K562 (cell line): Measurements from ENCODE around the gene KLF1. TPM values are rescaled to one million over a fixed set of nuclear protein-coding genes. Genes with fewer than 3 reads are reported as not detected.

Experiments
- ADNP ChIP-seq: fragments of 200-800 bp; sonication (Bioruptor generic); IDR thresholded peaks from 2 replicates; pipeline ENCODE4 v1.6.1; 2016; ENCODE audit warnings: missing genetic modification characterization, missing compliant biosample characterization
- ASH1L ChIP-seq: fragments of 450-650 bp; IDR thresholded peaks from 2 replicates; pipeline ENCODE4 v1.6.1; 2018; ENCODE audit warnings: borderline replicate concordance, mild to moderate bottlenecking, low read depth; ENCODE audit not compliant: partially characterized antibody
- MEIS2 ChIP-seq: fragments of 450-650 bp; IDR thresholded peaks from 2 replicates; pipeline ENCODE4 v1.6.1; 2014; ENCODE audit warnings: mild to moderate bottlenecking; ENCODE audit not compliant: partially characterized antibody
- MYC ChIP-seq, 2 experiments: fragments of 250-450 bp in 1 of 2; sonication (Bioruptor Pico) in 1 of 2; IDR thresholded peaks; 2 replicates each; pipeline versions ENCODE4 v1.5.1 to v1.6.1; 2012 to 2021; ENCODE audit warnings: low read depth in 2 of 2, borderline replicate concordance in 1 of 2, improper control_type of control experiment in 1 of 2, low read length in 1 of 2, mild to moderate bottlenecking in 1 of 2, moderate library complexity in 1 of 2
- MYNN ChIP-seq, 2 experiments: sonication (generic); formaldehyde crosslinking in 1 of 2; IDR thresholded peaks; 2 replicates each; pipeline versions ENCODE4 v1.5.0 to v1.6.1; 2016 to 2020; ENCODE audit warnings: antibody characterized with exemption in 1 of 2, missing genetic modification reagents in 1 of 2
- SMAD1 ChIP-seq: fragments of 150-350 bp; IDR thresholded peaks from 2 replicates; pipeline ENCODE4 v1.6.1; 2014; ENCODE audit warnings: low read length, low read depth; ENCODE audit not compliant: partially characterized antibody
- SP1 ChIP-seq: sonication (generic); formaldehyde crosslinking; IDR thresholded peaks from 2 replicates; pipeline ENCODE4 v1.8.1; 2022; ENCODE audit warnings: mild to moderate bottlenecking, missing genetic modification reagents
- TEAD2 ChIP-seq: fragments of 450-650 bp; IDR thresholded peaks from 2 replicates; pipeline ENCODE4 v1.6.1; 2016; ENCODE audit warnings: missing genetic modification characterization, control low read depth, missing compliant biosample characterization
- polyA plus RNA-seq, 8 experiments: library from polyadenylated mRNA; depleted of rRNA in 4 of 8; stranded (reverse) in 5 of 8; unstranded in 3 of 8; fragments of >200 nt; fragmentation: Nextera tagmentation in 2 of 8; fragmentation: Illumina TruSeq in 1 of 8; extraction: Ambion mirVana in 2 of 8; extraction: Trizol in 1 of 8; gene quantifications; 2 replicates each; pipeline versions ENCODE4 v1.2.1 to v1.2.3, GENCODE V29; 2011 to 2014; ENCODE audit warnings: inconsistent platforms in 1 of 8, missing spikeins in 1 of 8
- total RNA-seq, 7 experiments: library from RNA; depleted of rRNA in 6 of 7; stranded (reverse); fragments of >200 nt in 6 of 7; fragmentation: Illumina TruSeq in 2 of 7; extraction: Trizol in 2 of 7; gene quantifications; 2 replicates each; pipeline versions ENCODE4 v1.2.1 to v1.2.3, GENCODE V29; 2011 to 2021; ENCODE audit warnings: low replicate concordance in 1 of 7
- TF ChIP-seq, protein P1 (sequence below): fragments of 150-350 bp; IDR thresholded peaks from 2 replicates; pipeline ENCODE4 v1.6.1; 2014; ENCODE audit warnings: low read depth, mild to moderate bottlenecking, low read length, borderline replicate concordance
- TF ChIP-seq, protein P2 (sequence below): fragments of 150-350 bp; conservative IDR thresholded peaks from 2 replicates; pipeline ENCODE4 v1.6.1; 2014; ENCODE audit warnings: low read length
- TF ChIP-seq, protein P3 (sequence below): sonication (generic); formaldehyde crosslinking; IDR thresholded peaks from 2 replicates; pipeline ENCODE4 v1.8.1; 2023; ENCODE audit warnings: mild to moderate bottlenecking, missing genetic modification reagents, moderate library complexity
- TF ChIP-seq, protein P4 (sequence below): fragments of 450-650 bp; IDR thresholded peaks from 2 replicates; pipeline ENCODE4 v1.6.1; 2016; ENCODE audit warnings: borderline replicate concordance

KLF1 gene
- total and polyA plus RNA-seq, 9 of the 15 experiments (the other 6 are each of a cell fraction or from before 2014, with no cell fraction given): 8.4 to 163 (median 47.3) TPM

DNA sequence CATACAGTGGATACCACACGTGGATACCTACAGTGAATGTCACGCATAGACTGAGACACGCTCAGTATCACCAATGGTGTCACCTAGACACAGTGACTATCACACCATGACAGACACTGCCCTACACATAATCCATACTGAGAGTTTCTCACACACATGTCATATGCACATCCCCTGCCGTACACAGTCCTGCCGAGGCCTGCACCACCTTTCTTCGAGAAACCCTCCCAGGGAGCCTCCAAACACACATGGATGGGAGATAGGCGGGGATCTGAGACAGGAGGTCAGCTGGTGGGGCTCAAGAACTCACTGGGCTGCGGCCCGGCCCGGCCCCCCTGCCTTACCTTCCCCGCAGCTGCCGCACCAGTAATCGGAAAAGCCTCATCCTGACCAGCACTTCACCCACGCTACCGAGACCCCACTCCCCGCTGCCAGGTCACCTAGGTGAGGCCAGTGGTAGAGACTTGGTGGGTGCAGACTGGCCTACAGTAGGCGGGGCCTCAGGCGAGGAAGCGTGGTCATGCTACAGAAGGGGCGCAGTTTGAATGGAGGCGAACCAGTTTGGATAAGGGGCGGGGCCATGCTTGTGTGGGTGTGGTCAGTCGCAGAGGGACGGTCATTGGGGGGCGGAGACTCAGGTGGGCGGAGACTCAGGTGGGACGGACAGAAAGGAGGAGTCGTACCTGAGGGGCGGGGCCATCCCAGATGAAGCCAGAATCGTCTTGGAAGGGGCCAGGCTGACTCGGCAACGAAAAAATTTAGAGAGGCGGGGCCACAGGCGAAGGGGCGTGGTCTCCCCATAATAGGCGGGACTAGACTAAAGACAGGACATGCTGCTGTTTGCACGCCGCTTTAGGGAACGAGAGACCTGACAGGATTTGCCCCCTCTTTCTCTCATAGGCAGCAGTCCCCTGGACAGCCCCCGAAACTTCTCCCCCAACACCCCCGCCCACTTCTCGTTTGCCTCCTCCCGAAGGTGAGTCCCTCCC is 46.6 kb downstream of the KLF1 start (continued):
- TF ChIP-seq, protein P1, sequence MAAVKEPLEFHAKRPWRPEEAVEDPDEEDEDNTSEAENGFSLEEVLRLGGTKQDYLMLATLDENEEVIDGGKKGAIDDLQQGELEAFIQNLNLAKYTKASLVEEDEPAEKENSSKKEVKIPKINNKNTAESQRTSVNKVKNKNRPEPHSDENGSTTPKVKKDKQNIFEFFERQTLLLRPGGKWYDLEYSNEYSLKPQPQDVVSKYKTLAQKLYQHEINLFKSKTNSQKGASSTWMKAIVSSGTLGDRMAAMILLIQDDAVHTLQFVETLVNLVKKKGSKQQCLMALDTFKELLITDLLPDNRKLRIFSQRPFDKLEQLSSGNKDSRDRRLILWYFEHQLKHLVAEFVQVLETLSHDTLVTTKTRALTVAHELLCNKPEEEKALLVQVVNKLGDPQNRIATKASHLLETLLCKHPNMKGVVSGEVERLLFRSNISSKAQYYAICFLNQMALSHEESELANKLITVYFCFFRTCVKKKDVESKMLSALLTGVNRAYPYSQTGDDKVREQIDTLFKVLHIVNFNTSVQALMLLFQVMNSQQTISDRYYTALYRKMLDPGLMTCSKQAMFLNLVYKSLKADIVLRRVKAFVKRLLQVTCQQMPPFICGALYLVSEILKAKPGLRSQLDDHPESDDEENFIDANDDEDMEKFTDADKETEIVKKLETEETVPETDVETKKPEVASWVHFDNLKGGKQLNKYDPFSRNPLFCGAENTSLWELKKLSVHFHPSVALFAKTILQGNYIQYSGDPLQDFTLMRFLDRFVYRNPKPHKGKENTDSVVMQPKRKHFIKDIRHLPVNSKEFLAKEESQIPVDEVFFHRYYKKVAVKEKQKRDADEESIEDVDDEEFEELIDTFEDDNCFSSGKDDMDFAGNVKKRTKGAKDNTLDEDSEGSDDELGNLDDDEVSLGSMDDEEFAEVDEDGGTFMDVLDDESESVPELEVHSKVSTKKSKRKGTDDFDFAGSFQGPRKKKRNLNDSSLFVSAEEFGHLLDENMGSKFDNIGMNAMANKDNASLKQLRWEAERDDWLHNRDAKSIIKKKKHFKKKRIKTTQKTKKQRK: no peak
- TF ChIP-seq, protein P2, sequence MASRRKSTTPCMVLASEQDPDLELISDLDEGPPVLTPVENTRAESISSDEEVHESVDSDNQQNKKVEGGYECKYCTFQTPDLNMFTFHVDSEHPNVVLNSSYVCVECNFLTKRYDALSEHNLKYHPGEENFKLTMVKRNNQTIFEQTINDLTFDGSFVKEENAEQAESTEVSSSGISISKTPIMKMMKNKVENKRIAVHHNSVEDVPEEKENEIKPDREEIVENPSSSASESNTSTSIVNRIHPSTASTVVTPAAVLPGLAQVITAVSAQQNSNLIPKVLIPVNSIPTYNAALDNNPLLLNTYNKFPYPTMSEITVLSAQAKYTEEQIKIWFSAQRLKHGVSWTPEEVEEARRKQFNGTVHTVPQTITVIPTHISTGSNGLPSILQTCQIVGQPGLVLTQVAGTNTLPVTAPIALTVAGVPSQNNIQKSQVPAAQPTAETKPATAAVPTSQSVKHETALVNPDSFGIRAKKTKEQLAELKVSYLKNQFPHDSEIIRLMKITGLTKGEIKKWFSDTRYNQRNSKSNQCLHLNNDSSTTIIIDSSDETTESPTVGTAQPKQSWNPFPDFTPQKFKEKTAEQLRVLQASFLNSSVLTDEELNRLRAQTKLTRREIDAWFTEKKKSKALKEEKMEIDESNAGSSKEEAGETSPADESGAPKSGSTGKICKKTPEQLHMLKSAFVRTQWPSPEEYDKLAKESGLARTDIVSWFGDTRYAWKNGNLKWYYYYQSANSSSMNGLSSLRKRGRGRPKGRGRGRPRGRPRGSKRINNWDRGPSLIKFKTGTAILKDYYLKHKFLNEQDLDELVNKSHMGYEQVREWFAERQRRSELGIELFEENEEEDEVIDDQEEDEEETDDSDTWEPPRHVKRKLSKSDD: no peak
- TF ChIP-seq MYNN (IDR thresholded peaks at IDR 0.05): no peak
- no peak for TF ChIP-seq MYNN (CRISPR knock-in tag; IDR thresholded peaks at IDR 0.05)
- TF ChIP-seq MYC (IDR thresholded peaks at IDR 0.05; ENCODE audit: low read depth, low read length): peak; percentile 70
- TF ChIP-seq MYC (CRISPR knock-in tag; IDR thresholded peaks at IDR 0.05; ENCODE audit: borderline replicate concordance, low read depth): no peak
- no peak for TF ChIP-seq SMAD1
- TF ChIP-seq ASH1L: no peak
- TF ChIP-seq, protein P3, sequence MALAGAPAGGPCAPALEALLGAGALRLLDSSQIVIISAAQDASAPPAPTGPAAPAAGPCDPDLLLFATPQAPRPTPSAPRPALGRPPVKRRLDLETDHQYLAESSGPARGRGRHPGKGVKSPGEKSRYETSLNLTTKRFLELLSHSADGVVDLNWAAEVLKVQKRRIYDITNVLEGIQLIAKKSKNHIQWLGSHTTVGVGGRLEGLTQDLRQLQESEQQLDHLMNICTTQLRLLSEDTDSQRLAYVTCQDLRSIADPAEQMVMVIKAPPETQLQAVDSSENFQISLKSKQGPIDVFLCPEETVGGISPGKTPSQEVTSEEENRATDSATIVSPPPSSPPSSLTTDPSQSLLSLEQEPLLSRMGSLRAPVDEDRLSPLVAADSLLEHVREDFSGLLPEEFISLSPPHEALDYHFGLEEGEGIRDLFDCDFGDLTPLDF: no peak
- no peak for TF ChIP-seq TEAD2
- TF ChIP-seq ADNP (tag): no peak
- no peak for TF ChIP-seq MEIS2
- TF ChIP-seq, protein P4, sequence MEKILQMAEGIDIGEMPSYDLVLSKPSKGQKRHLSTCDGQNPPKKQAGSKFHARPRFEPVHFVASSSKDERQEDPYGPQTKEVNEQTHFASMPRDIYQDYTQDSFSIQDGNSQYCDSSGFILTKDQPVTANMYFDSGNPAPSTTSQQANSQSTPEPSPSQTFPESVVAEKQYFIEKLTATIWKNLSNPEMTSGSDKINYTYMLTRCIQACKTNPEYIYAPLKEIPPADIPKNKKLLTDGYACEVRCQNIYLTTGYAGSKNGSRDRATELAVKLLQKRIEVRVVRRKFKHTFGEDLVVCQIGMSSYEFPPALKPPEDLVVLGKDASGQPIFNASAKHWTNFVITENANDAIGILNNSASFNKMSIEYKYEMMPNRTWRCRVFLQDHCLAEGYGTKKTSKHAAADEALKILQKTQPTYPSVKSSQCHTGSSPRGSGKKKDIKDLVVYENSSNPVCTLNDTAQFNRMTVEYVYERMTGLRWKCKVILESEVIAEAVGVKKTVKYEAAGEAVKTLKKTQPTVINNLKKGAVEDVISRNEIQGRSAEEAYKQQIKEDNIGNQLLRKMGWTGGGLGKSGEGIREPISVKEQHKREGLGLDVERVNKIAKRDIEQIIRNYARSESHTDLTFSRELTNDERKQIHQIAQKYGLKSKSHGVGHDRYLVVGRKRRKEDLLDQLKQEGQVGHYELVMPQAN: peak; percentile 66
- peak; percentile 94 for TF ChIP-seq SP1 (CRISPR knock-in tag)
